GM18508 (cell line): ENCODE data around the gene INPP5E.

ENCODE experiments used
- ATAC-seq: cut with Tn5 transposase; IDR thresholded peaks from one replicate; pipeline ENCODE4 v1.9.1; 2021; ENCODE audit warnings: moderate number of reproducible peaks; ENCODE audit not compliant: insufficient read depth, unreplicated experiment

The INPP5E gene

GRCh38 chr9:136451221-136451877, 11.7 kb upstream of the INPP5E start:
- ATAC-seq = no peak

GRCh38 chr9:136448655-136449054, 9.0 kb upstream of the INPP5E start:
- ATAC-seq = no peak

DNA sequence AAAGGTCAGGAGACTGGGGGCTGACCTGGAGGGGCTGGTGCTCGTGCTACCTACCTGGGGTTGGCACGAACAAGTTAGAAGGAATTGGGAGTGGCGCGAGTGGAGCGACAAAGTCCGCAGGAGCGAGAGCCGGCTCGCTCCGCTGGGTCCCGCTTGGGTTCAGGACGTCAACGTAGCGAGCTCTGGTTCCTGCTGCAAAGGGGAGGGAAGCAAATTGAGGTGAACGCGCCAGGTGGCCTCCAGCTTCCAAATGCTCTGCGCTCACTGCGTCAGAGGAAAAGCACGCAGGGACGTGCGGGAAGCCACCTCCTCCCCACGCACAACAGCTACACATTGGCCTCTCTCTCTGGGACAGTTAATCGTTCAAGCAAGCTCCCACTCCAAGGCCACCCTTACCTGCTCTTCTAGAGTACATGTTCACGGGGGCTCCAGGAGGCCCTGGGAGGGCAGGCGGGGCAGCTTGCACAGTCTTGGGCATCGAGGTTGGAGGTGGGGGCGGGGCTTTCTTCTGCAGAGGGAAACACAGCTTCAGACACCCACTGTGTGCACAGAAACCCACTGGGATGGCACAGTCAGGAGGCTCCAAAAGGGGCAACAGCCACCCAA, 7.6 kb upstream of the INPP5E start:
- no peak for ATAC-seq

- no peak for ATAC-seq
These were observed 6.2 kb upstream of the INPP5E start for GRCh38 chr9:136445799-136446198.

DNA sequence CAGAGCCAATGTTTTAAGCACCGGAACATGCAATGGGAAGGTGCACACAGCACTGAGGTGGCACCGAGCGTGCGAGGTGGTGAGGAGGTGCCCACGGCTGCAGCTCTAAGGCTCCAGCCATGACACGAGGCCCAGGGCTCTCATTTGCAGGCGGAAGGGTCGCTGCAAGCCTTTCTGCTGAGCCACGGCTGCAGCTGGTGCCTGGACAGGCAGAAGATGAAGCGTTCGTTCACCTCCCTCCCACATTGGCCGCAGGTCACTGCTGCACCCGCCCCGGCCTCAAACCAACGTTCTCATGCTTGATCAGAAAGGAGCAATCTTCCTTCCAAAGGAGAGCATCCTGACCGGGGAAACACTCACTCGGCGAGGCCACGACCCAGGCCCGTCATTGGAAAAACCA, 4.5 kb upstream of the INPP5E start:
- no peak for ATAC-seq

DNA sequence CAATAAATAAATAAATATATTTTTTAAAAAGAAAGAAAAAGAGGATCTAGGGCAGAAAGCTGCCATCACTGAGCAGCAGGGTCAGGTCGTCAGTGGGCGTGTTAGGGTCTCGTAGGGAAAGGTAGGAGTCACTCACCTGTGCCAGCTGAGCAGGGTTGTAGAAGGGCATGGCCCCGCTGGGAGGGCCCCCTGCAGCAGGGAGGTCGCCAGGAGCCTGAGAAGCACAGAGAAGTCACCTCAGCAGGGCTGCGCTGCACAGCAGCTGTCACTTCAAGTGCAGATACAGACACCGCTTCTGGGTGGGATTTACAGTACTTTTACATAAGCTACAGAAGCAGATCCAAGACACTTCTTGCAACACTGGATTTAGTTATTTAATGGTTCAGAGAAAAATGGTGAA, 4.0 kb upstream of the INPP5E start:
- ATAC-seq = no peak

GRCh38 chr9:136443087-136443486, 3.4 kb upstream of the INPP5E start:
- no peak for ATAC-seq

DNA sequence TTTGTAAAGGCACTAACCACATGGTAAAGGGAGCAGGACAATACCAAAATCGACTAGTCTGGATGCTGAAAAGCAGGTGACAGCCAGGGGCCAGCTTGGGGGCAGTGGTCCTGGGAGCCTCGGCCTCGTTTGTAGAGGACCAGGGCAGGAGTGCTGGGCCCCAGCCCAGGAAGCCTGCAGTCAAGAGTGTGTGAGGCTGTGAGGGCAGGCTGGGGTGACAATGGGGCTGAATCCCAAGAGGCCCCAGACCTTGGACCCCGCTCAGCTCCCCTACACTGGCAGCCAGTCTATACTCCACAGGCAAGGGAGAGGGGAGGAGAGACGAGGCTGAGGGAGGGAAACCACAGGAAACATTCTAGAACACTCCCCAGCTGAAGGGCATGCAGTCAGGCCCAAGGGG, 2.6 kb upstream of the INPP5E start:
- ATAC-seq = no peak

DNA sequence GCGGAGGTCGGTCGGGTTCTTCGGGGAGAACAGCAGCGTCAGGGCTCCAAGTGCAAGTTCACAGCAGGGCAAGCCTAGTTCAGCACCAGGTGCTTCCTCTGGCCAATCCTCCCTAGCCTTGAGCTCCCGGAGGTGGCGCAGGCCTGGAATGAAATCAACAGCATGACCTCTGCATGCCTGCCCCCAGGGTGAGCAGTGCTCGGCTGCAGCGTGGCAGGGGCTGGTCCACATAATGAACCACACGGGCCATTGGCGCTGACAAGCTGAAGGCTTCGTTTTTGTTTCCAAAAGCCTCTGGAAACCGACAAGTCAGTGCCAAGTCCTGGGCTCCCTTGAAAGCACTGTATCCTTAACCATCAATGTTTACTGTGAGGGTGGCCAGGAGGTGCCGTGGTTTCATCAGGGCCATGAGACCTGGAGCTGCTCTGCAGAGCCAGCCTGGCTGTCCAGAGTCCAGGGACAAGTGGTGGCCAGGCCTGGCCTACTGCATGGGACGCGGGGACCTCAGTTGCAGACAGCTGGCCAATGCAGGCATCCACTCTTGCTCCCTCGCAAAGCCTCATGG, 2.1 kb upstream of the INPP5E start:
- ATAC-seq = no peak

DNA sequence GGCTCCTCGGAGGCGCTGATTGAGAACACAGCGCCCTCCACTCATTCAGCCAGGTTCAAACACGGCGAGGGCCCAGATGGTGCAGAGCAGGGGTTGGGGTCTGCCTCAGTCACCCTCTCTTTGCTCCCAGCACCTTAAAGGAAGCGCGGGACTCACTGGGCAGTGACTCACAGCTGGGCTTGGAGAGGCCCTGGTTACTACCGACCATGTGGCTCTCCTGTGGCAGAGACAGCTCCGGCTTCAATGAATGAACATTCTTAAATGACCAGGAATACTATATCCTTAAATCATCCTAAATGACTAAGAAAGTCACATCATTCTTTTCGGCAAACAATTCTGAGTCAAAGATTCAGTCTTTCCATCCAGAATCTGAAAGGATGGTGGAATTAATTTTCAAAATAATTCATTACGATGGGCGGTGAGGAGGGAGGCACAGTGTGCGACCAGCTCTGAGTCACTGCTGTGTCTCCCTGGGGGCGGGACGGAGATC, 1.6 kb upstream of the INPP5E start:
- no peak for ATAC-seq

- ATAC-seq = no peak
These were observed 831 bp downstream of the INPP5E start for GRCh38 chr9:136438548-136439480.

DNA sequence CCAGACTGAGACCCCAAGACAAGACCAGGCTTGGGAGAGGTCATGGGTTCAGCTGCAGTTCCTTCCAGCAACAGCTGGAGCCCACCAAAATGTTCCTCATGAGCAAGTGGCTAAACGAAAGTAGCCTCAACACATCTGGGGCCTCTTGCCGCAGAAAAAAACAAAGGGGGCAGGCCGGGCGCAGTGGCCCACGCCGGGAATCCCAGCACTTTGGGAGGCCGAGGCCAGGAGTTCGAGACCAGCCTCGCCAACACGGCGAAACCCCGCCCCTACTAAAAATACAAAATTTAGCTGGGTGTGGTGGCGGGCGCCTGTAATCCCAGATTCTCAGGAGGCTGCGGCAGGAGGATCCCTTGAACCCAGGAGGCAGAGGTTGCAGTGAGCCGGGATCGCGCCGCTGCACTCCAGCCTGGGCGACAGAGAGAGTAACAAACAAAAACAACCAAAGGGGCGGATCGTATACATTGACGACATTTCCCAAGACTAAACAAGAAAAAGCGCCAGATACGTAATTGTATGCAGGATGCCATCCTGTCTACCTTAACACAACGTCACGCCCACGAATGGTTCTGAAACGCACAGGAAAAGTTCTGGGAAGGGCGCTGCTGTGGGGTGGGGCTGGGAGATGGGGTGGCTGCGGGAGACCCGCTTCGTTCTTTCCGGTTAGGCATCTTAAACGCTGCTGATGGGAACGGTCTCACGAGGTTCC, 1.7 kb downstream of the INPP5E start:
- no peak for ATAC-seq

- no peak for ATAC-seq
These were observed 2.2 kb downstream of the INPP5E start for GRCh38 chr9:136437430-136437829.

GRCh38 chr9:136436055-136436634, 3.5 kb downstream of the INPP5E start:
- no peak for ATAC-seq

GRCh38 chr9:136434580-136435169, 5.0 kb downstream of the INPP5E start:
- ATAC-seq = no peak

DNA sequence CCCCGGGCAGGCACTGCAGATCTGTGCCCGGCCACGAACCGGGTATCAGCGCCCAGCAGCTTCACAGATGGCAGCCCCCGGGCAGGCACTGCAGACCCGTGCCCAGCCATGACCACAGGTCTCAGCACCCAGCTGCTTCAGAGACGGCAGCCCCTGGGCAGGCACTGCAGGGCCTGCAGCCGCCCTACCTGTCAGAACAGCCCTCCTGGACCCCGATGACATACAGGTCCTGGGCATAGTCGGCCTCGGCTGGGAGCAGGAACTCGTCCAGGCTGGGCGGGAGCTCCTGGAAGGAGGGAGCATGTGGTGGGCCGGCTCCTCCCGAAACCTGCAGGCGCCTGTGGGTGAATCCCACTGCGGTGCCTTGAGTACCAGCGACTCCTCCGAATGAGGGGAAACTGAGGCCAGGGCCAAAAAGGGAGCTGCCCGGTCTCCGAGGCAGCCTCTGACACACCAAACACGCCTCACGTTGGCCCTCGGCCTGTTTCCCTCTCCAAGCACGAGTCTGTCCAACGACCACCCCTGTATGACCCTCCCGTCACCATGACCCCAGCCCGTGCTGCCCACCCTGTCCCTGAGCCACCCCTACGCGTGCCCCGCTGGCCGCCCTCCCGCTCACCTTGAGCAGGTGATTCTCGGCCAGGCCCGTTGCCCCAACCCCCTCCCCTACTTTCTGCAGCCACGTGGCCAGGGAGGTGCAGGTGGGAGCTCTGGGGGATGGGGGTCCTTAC, 5.6 kb downstream of the INPP5E start:
- no peak for ATAC-seq

DNA sequence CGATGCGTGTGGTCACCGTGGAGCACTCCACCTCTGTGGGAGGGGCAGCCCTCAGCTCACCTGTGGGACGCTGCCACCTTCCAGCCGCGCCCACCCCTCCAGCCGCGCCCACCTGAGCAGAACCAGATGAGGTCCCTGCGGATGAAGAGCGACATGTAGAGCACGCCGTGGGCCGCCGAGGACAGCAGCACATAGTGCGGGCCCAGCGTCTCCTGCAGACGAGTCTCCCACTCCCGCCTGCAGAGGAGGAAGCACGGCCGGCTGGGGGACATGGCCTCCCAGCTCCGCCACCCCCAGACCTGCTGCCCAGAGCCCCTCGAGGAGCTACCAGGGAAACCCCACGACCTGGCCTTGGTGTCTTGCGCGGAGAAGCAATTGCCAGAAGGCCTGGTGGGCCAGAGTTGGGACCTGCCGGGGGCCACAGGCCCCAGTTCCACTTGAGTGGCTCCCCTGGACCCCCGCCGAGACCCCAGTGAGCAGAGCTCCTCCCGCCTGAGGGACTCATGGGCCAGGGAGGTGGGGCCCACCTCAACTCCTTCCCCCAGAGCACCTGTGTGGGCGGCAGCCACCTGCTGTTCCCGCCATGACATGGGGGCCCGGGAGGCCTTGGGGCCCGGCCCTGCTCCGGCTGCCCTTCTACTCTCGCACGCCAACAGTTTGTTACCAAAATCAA, 6.5 kb downstream of the INPP5E start:
- no peak for ATAC-seq

DNA sequence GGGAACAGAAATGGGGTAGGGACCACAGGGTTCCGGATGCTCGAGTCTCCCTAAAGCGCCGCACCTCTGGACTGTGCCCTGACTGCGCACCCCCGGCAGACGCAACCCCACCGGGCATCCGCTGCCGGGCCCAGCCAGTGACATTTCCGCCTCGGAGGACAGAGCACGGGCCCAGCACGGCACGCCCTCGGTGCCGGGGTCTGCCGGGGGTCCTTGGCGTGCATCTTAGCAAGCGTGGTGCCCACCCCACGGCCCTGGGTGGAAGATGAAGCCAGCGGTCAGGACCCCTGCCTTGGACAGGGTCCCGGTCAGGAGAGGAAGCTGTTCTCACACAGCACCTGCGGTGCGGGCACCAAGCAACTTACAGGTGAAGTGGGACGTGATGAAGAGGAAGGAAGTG, 7.1 kb downstream of the INPP5E start:
- ATAC-seq = no peak
